HG03175 (cell line): ENCODE measurements around the gene HMG20B.

Experiments used
- ATAC-seq: cut with Tn5 transposase; IDR thresholded peaks from one replicate; pipeline ENCODE4 v1.9.1; 2021; ENCODE audit warnings: mild to moderate bottlenecking, moderate library complexity; ENCODE audit not compliant: unreplicated experiment

The HMG20B gene

GRCh38 chr19:3605361-3605760 is 32.6 kb downstream of the HMG20B start:
- ATAC-seq: no peak

GRCh38 chr19:3605770-3606169 is 33.0 kb downstream of the HMG20B start:
- no peak for ATAC-seq

- ATAC-seq: no peak
These were observed 33.5 kb downstream of the HMG20B start for GRCh38 chr19:3606174-3606689.

- ATAC-seq: no peak
These were observed 34.0 kb downstream of the HMG20B start, which contains the start of gene TBXA2R for GRCh38 chr19:3606690-3607289. TBXA2R (minus strand) TSS chr19:3606875; CDS start chr19:3600634, 6,241 bp downstream.

- ATAC-seq: no peak
These were observed 34.7 kb downstream of the HMG20B start for GRCh38 chr19:3607303-3608078.

- no peak for ATAC-seq
These were observed 35.4 kb downstream of the HMG20B start for GRCh38 chr19:3608079-3608641.

- ATAC-seq: no peak
These were observed 36.1 kb downstream of the HMG20B start for GRCh38 chr19:3608750-3609322.

- ATAC-seq: no peak
These were observed 37.3 kb downstream of the HMG20B start for GRCh38 chr19:3609779-3610719.

GRCh38 chr19:3610745-3611717 is 38.3 kb downstream of the HMG20B start:
- ATAC-seq: no peak

- no peak for ATAC-seq
These were observed 39.1 kb downstream of the HMG20B start for GRCh38 chr19:3611841-3612240.

GRCh38 chr19:3612330-3612729 is 39.6 kb downstream of the HMG20B start:
- no peak for ATAC-seq

GRCh38 chr19:3612901-3613741 is 40.4 kb downstream of the HMG20B start:
- ATAC-seq: no peak

- no peak for ATAC-seq
These were observed 41.3 kb downstream of the HMG20B start for GRCh38 chr19:3613818-3614661.

- no peak for ATAC-seq
These were observed 42.2 kb downstream of the HMG20B start for GRCh38 chr19:3614858-3615505.

- ATAC-seq: no peak
These were observed 42.9 kb downstream of the HMG20B start for GRCh38 chr19:3615524-3616135.

- no peak for ATAC-seq
These were observed 44.7 kb downstream of the HMG20B start for GRCh38 chr19:3617463-3617862.
